Measurements from ENCODE around the gene TBCD. TPM values are rescaled to one million over a fixed set of nuclear protein-coding genes. Genes with fewer than 3 reads are reported as not detected.

Gene TBCD
- total RNA-seq, 3 donors from 2014 or later: 63.5 to 76.7 (median 66.1) TPM

DNA sequence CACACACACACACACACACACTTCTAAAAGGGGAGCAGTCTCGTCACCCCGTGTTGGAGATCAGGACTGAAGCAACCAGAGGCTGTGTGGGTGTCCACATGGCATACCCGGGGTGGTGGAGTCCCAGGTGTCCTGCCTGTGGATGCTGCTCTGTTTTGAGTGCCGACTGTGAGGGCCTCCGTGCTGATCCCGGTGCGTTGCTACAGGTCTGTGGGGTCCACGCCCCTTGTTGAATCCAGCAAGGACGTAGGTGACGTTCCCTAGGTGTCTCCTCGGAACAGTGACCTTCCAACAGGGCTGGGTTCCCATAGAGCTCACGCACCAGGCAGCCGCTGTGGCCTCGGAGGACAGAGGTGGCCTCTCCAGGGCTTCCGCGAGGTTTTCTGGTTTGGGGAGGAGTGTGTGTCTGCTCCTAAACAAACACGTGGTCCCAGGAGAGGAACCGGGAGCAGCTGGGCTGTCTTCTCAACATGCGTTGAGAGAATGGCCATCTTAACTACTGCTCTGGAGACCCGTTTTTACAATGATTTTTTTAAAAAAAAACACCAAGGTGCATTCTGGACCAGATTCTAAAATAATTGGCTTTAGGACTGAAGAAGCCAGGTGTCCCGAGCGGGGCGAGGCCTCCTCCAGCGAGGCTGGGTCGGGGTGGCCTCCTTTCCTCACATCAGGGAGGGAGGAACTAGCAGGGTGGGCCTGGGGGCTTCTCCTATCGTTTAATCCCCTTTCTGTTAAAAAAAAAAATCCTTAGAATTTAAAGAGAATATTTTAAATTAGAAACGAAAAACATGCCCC is 188.6 kb downstream of the TBCD start:
- Mint-ChIP-seq H3K9me3 (peaks cover 18% of the 10 kb centered on the region), H3K4me3 (no peak overlapping the region), H3K4me1 (ENCODE audit: low read depth) (no peaks in the 10 kb centered on the region), H3K27me3 (ENCODE audit: low read depth) (no peaks in the 10 kb centered on the region), H3K36me3 (ENCODE audit: insufficient read depth) (peaks cover 72% of the 10 kb centered on the region)
- DNase-seq (no peak), ATAC-seq (no peak)

- Mint-ChIP-seq H3K4me1 (ENCODE audit: low read depth) (no peaks in the 10 kb centered on the region), H3K4me3 (no peak overlapping the region), H3K27me3 (ENCODE audit: low read depth) (no peaks in the 10 kb centered on the region), H3K36me3 (ENCODE audit: insufficient read depth) (peaks cover 73% of the 10 kb centered on the region), H3K9me3 (peaks cover 27% of the 10 kb centered on the region)
- ATAC-seq (peak in 1 of 2 donors; percentile 23), DNase-seq (no peak)
Observed at GRCh38 chr17:82941021-82942001, 189.4 kb downstream of the TBCD start.

DNA sequence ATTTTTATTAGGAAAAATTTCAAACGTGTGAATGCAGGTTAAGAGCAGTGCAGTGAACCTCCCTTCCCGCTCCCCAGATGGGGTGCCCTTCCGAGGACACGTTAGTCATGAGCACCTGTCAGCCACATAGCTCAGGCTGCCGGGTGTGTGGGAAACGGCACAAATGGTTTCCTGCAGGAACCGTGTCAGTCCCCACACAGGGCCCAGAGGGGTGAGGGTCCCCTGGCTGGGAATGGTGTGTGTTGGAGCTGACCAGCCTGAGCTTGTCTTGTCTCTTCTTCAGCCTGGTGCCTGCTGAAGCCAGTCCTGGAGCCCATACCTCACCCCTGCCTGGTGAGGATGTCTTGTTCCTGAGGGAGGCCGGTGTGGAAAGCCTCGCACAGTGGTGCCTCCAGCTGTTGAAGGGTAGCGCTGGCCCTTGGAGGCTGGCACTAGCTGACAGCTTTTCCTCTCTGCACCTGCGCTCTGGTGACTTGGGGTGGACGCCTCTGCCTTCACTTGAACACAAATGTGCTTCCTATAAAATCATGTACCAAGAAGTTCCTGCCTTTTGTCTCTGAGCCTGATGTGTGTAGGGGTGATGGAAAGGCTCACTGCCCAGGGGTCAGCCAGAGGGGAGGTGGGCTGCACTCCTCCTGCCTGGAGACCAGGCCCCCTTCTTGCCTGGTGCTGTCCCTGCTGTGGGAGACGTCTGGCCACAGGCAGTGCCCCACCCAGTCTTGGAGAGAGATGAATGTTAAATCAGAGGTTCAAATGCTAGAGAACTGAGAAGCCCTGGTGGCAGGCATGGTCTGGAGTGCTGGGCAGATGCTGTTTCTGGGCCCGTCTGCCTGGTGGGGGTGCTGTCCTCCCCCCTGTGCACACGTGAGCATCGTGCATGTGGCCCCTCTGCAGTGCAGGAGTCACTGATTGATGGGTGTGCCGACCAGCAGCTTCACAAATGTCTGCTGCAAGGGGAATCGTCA is 190.6 kb downstream of the TBCD start:
- no peak overlapping the region for H3K4me3 Mint-ChIP-seq
- DNase-seq (no peak), ATAC-seq (peak in 1 of 2 donors; percentile 12)
- peaks cover 31% of the 10 kb centered on the region for H3K9me3 Mint-ChIP-seq
- H3K36me3 Mint-ChIP-seq (ENCODE audit: insufficient read depth): peaks cover 74% of the 10 kb centered on the region
- no peaks in the 10 kb centered on the region for H3K27me3 Mint-ChIP-seq (ENCODE audit: low read depth)
- H3K4me1 Mint-ChIP-seq (ENCODE audit: low read depth): no peaks in the 10 kb centered on the region

DNA sequence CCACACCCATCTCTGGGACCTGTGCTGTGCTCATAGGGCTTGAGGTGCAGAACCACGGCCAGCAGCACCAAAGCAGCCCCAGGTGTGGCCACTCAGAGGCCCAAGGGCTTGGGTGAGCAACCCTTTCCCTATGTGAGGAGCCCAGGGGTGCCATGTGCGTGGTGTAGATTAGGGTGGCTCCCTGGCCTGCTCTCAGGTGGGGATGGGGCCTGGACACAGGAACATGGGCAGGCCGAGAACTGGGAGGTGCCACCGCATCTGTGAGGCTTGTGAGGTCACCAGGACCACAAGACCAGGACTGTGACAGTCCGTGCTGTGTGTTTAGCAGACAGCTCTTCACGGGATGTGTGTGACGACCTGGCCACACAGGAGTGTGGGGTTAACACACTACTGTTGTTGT is 191.5 kb downstream of the TBCD start:
- H3K4me1 Mint-ChIP-seq (ENCODE audit: low read depth): no peaks in the 10 kb centered on the region
- DNase-seq: no peak
- no peaks in the 10 kb centered on the region for H3K27me3 Mint-ChIP-seq (ENCODE audit: low read depth)
- no peak overlapping the region for H3K4me3 Mint-ChIP-seq
- no peak for ATAC-seq
- peaks cover 73% of the 10 kb centered on the region for H3K36me3 Mint-ChIP-seq (ENCODE audit: insufficient read depth)
- peaks cover 34% of the 10 kb centered on the region for H3K9me3 Mint-ChIP-seq

GRCh38 chr17:82943751-82944150 is 191.9 kb downstream of the TBCD start:
- ATAC-seq (no peak), DNase-seq (no peak)
- Mint-ChIP-seq H3K36me3 (ENCODE audit: insufficient read depth) (peaks cover 69% of the 10 kb centered on the region), H3K9me3 (peaks cover 34% of the 10 kb centered on the region), H3K4me1 (ENCODE audit: low read depth) (no peaks in the 10 kb centered on the region), H3K27me3 (ENCODE audit: low read depth) (no peaks in the 10 kb centered on the region), H3K4me3 (no peak overlapping the region)

GRCh38 chr17:82944990-82945389 is 193.1 kb downstream of the TBCD start:
- H3K9me3 Mint-ChIP-seq: peaks cover 34% of the 10 kb centered on the region
- no peaks in the 10 kb centered on the region for H3K27me3 Mint-ChIP-seq (ENCODE audit: low read depth)
- no peak overlapping the region for H3K4me3 Mint-ChIP-seq
- H3K4me1 Mint-ChIP-seq (ENCODE audit: low read depth): no peaks in the 10 kb centered on the region
- H3K36me3 Mint-ChIP-seq (ENCODE audit: insufficient read depth): peaks cover 70% of the 10 kb centered on the region
- DNase-seq (no peak), ATAC-seq (no peak)

- H3K4me3 Mint-ChIP-seq: no peak overlapping the region
- ATAC-seq: no peak
- peaks cover 34% of the 10 kb centered on the region for H3K9me3 Mint-ChIP-seq
- DNase-seq: no peak
- no peaks in the 10 kb centered on the region for H3K27me3 Mint-ChIP-seq (ENCODE audit: low read depth)
- H3K4me1 Mint-ChIP-seq (ENCODE audit: low read depth): no peaks in the 10 kb centered on the region
- H3K36me3 Mint-ChIP-seq (ENCODE audit: insufficient read depth): peaks cover 71% of the 10 kb centered on the region
Observed at GRCh38 chr17:82946081-82946480, 194.2 kb downstream of the TBCD start.

DNA sequence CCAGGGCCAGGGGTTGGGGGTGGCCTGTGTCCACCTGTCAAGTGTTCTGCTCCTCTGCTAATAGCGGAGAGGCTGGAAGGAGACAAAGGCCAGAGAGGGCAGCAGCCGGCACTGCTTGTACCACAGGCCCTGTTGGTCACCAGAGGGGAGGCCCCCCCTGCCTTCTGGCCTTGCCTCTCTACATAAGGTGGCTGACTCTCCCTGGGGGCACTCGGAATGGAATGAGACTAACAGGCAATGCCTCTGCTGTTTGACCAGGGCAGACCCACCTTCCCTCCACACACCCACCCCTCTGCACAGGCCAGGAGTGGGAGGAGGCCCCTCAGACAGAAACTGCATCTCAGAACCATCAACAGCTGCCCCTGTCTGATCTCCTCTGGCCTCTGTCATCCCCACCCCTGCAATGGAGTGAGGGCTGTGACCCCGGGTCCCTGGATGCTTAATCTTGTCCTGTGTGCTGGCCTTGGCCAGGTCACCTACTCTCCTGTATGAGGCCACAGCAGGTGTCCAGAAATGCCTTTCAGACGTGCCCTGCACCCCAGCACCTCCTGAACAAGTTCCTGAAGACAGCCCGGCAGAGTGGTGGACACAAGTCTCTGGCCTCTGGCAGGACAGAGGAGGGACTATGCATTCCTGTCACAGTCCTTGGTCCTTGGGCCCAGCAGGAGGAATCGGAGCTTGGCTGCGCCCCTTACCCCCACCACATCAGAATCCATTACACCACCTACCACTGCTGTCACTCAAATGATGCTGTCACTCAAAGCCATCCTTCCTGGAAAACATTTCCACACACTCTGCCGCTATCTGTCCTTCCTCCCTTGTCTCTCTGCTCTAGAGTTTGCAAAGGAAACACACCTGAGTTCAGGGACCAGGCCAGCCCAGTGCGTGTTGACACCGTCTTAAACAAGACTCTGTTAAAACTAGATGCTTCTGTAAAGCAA is 195.5 kb downstream of the TBCD start:
- ATAC-seq (no peak), DNase-seq (no peak)
- no peak overlapping the region for H3K4me3 Mint-ChIP-seq
- H3K36me3 Mint-ChIP-seq (ENCODE audit: insufficient read depth): peaks cover 67% of the 10 kb centered on the region
- peaks cover 34% of the 10 kb centered on the region for H3K9me3 Mint-ChIP-seq
- no peaks in the 10 kb centered on the region for H3K4me1 Mint-ChIP-seq (ENCODE audit: low read depth)
- H3K27me3 Mint-ChIP-seq (ENCODE audit: low read depth): no peaks in the 10 kb centered on the region

- H3K27me3 Mint-ChIP-seq (ENCODE audit: low read depth): no peaks in the 10 kb centered on the region
- peaks cover 40% of the 10 kb centered on the region for H3K9me3 Mint-ChIP-seq
- ATAC-seq (no peak), DNase-seq (no peak)
- H3K36me3 Mint-ChIP-seq (ENCODE audit: insufficient read depth): peaks cover 65% of the 10 kb centered on the region
- no peak overlapping the region for H3K4me3 Mint-ChIP-seq
- no peaks in the 10 kb centered on the region for H3K4me1 Mint-ChIP-seq (ENCODE audit: low read depth)
Observed at GRCh38 chr17:82948081-82948511, 196.2 kb downstream of the TBCD start.

DNA sequence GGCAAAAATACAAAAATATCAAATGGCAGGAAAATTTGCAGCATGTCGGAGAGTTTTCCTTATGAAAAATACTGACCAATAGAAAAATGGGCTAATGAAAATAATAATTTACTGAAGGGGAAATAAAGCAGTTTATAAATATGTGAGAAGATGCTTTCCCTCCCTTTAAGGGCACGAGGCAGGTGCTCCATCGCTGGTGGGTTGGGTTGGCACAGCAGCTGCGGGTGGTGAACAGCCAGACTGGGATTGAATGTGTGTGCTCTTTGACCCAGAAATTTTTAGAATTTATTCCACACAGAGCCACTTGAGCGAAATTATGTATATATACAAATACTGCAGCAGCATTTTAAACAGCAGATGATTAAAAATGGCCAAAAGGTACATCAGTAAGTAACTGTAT is 197.1 kb downstream of the TBCD start:
- Mint-ChIP-seq H3K4me3 (no peak overlapping the region), H3K9me3 (peaks cover 43% of the 10 kb centered on the region), H3K36me3 (ENCODE audit: insufficient read depth) (peaks cover 64% of the 10 kb centered on the region), H3K27me3 (ENCODE audit: low read depth) (no peaks in the 10 kb centered on the region), H3K4me1 (ENCODE audit: low read depth) (no peaks in the 10 kb centered on the region)
- ATAC-seq (no peak), DNase-seq (no peak)

DNA sequence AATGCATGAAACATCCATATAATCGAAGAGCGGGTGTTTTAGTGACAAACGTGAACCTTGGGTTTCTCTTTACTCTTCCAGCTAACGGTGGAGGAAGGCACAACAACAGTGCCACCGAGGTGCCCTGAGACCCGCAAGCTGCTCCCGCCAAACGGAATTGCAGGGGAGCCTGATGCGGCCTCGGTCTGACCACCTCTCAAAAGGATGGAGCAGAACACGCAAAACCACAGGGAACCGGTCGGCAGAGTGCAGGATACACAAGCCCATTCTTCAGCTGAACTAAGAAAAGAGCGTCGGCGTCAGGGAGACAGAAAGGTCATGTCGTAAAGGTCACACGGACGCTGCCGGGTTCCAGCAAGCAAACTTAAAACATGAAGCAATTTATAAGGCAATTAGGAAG is 197.5 kb downstream of the TBCD start:
- peaks cover 43% of the 10 kb centered on the region for H3K9me3 Mint-ChIP-seq
- H3K4me1 Mint-ChIP-seq (ENCODE audit: low read depth): no peaks in the 10 kb centered on the region
- ATAC-seq (no peak), DNase-seq (no peak)
- peaks cover 64% of the 10 kb centered on the region for H3K36me3 Mint-ChIP-seq (ENCODE audit: insufficient read depth)
- H3K4me3 Mint-ChIP-seq: no peak overlapping the region
- H3K27me3 Mint-ChIP-seq (ENCODE audit: low read depth): no peaks in the 10 kb centered on the region

GRCh38 chr17:82949984-82950383 is 198.1 kb downstream of the TBCD start:
- Mint-ChIP-seq H3K9me3 (peaks cover 39% of the 10 kb centered on the region), H3K4me1 (ENCODE audit: low read depth) (no peaks in the 10 kb centered on the region), H3K4me3 (no peak overlapping the region), H3K27me3 (ENCODE audit: low read depth) (no peaks in the 10 kb centered on the region), H3K36me3 (ENCODE audit: insufficient read depth) (peaks cover 62% of the 10 kb centered on the region)
- ATAC-seq (no peak), DNase-seq (no peak)

DNA sequence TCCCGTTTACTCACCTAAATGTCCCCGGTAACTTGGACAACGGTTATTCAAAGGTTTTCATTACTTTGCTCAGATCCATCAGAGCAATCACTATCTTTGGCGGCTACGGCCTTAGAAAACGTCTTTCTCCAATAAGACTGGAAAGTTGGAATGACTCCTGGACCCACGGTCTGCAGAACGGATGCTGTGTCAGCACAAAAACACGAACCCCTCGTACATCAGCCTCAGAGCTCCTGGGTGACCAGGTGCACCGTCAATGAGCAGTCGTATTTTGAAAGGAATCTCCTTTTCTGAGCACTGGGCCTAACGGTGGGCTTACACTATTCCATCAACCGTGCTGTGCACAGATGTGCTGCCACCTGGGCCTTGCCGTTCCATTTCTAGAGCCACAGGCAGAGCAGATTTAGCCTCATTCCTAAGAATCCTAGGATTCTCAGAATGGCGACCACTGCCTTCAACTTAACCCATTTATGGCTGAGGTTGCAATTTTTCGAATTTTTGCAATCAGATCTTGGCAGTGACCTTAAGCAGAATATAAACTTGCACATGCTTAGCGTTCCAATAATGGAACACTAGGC is 198.7 kb downstream of the TBCD start:
- Mint-ChIP-seq H3K27me3 (ENCODE audit: low read depth) (no peaks in the 10 kb centered on the region), H3K9me3 (peaks cover 39% of the 10 kb centered on the region), H3K4me1 (ENCODE audit: low read depth) (no peaks in the 10 kb centered on the region), H3K36me3 (ENCODE audit: insufficient read depth) (peaks cover 62% of the 10 kb centered on the region), H3K4me3 (no peak overlapping the region)
- DNase-seq: no peak
- ATAC-seq: no peak

Measured in activated T-cell treated with anti-CD3 and anti-CD28 coated beads, Interleukin-2, amount 50 U/mL, for 4 hours (primary cell).